GM19099 (cell line): ENCODE data around the gene CISTR.

Experiments used
- POLR2A ChIP-seq: IDR thresholded peaks from 3 replicates; pipeline ENCODE4 v1.6.1; 2011; ENCODE audit warnings: low read depth; ENCODE audit not compliant: insufficient read length; ENCODE audit errors: extremely low read depth

Gene CISTR

GRCh38 chr12:53751336-53752191 lies at the start of gene CISTR:
Gene CISTR (minus strand): TSS chr12:53751979.
- peak; percentile 49 for TF ChIP-seq POLR2A

DNA sequence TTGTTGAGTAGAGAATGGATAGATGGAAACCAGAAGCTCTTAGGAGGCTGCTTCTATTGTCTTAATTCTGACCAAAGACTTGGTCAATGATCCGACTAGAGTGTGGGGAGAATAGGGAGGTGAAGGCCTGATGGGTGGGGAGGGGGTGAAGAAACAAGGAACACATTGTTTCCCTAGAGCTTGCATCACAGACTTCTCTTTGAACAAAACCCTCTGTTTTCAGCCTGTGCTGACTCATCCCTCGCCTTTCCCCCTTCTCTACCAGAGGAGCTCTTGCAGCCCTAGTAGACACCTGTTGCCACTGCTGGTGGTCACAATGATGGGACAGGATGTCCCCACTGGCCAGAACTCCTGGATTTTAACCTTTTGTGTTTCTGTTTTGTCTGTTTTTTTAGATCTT lies 46.8 kb upstream of the CISTR start:
- TF ChIP-seq POLR2A, result no peak

DNA sequence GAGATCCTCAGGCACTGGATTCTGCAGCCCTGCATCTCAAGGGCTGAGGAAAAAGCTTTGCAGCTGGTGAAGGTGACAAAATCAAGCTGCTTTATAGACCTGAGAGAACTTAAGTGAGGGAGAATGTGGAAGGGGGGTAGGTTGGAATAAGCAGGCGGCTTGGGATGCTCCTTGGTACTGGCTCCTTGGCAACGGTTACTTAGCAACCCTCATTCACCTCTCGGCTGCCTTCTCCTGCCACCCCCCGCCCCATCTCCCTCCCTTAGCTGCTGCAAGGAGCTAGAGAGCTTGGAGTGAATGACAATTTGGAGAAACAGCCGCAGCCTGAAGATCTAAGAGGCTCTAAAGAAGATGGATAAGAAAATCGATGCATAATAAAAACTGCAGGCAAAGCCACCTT lies 44.1 kb upstream of the CISTR start:
- no peak for TF ChIP-seq POLR2A

DNA sequence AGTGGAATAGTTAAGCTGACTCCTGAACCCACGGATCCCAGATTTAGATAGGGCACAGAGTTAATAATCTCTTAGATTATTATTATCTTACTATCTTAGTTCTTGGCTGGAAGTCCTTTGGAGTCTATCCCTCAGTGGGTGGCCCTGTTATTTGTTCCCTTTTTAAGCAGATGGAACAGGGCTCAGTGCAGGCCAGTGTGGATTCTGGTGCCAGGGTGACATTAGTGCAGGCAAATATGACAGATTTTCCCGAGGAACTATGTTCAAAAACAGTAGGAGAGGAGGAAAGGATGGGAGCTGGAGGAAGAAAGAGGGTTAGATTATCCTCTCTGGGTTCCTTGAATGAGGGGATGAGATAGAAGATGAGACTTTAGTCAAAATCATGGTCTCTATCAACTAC lies 41.4 kb upstream of the CISTR start:
- no peak for TF ChIP-seq POLR2A

DNA sequence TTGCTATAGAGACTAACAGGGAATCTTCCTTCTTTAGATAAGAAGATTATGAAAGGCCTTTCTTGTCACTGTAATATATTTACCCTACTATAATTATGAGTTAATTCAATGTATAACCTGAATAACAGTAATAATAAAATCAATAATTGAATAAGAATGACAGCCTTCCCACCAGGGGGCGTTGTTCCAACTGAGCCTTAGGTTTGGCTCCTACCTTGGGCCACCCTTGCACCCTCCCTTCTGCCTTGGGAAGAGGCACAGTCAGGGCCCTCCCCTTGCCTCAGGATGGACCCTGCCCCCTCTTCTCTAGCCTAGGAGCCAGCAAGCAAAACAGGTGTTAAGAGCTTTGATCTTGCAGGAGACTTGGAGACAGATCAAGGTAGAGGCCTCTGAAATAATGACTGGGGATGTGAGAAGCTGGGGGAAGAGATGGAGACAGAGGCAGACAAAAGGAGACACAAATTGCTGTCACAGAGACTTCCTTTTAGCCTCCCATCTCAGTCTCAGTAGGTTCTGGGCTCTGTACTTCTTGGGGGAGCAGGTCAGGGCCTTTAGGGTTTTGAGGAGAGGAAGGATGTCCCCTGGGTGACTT lies 40.1 kb upstream of the CISTR start:
- no peak for TF ChIP-seq POLR2A

- no peak for TF ChIP-seq POLR2A
Measured at GRCh38 chr12:53789570-53789969, 37.8 kb upstream of the CISTR start.

- TF ChIP-seq POLR2A, result no peak
Measured at GRCh38 chr12:53788892-53789291, 37.1 kb upstream of the CISTR start.

DNA sequence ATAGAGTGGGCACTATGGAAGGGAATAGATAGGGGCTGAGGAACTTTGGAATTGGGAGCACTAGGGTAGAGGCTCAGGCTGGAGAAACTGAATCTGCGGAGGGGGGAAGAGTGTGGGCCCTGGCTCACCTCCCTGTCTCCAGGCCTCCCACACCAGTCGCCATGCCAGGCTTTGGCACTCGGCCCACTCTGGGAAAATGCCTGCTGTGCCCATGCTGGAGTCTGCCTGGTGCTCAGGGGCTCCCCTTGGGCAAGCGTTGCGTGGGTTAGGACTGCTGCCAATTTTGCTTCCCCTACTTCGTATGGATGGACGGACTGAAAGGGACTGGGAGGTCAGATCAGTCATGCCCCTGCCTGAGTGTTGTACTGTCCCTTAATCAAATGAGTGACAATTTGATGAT lies 34.6 kb upstream of the CISTR start:
- TF ChIP-seq POLR2A, result no peak

DNA sequence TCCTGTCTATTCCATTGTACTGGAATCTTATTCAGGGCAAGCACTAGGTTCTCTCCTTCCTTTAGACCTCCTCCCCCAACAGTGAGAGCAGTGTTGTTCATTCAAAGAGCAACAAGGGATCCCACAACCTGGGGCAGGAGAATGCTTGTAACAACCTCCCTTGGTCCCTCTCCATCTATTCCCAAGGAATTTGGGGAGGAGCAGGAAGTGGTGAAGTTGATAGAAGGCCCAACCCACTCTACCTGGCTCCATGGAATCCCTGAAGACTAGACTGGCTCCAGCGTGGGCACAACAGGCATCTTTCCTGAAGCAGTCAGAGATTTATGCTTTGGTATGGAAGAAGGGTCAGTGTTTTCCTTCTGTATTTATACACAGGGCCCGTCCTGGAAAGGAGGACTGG lies 33.4 kb upstream of the CISTR start:
- TF ChIP-seq POLR2A, result no peak

GRCh38 chr12:53782093-53782703 lies 30.4 kb upstream of the CISTR start:
- no peak for TF ChIP-seq POLR2A

- no peak for TF ChIP-seq POLR2A
Measured at GRCh38 chr12:53781228-53781801, 29.5 kb upstream of the CISTR start.

DNA sequence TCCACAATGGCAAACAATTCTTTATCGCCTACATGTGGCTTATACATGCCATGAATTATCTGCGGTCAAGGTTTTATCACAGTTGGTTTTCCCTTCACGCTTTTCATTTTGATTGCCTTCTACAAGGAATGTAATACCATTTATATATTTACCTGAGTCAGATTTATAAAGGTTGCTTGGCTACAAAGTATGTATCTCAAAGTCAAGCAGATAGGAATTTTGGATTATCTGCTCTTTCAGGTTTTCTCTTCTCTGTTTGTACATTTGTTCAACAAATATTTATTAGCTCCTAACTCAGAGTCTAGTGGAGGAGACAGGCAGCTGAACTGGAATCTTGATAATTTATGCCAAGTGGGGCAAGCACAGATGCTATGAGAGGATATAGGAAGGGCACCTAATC lies 28.5 kb upstream of the CISTR start:
- TF ChIP-seq POLR2A, result no peak

- no peak for TF ChIP-seq POLR2A
Measured at GRCh38 chr12:53777936-53778644, 26.3 kb upstream of the CISTR start.

DNA sequence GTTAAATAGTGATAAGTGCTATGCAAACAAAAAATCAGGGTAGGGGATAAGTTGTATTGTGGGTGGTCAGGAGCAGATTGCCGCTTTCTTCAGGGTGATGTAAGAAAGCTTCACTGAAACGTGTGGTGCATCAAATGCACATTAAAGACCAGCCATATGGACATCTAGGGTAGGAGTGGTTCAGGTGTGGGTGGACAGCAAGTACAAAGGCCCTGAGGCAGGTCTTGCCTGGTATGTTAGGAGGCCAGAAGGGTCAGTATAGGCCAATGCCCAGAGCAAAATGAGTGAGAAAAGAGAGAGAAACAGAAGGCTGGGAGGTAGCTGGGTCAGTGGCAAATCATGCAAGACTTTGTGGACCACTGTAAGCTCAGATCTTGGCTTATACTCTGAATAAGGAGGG lies 25.6 kb upstream of the CISTR start:
- no peak for TF ChIP-seq POLR2A

GRCh38 chr12:53776872-53777271 lies 25.1 kb upstream of the CISTR start:
- TF ChIP-seq POLR2A, result no peak
